GM13977 (cell line): ENCODE measurements around the gene DNAJB8.

ENCODE experiments used
- DNase-seq: peaks from one replicate; pipeline ENCODE4 v3.0.0; 2012; ENCODE audit warnings: low spot score
- in situ Hi-C: fragments of 300-500 bp; cut with MboI; formaldehyde crosslinking; loops from one replicate; pipeline ENCODE4 v1.12.0; 2022; ENCODE audit warnings: low sequenced_read_pairs, low pct_unique_long_range_greater_than_20kb, mixed read lengths, inconsistent platforms; ENCODE audit not compliant: unreplicated experiment
- TF ChIP-seq, protein P1 (sequence below): IDR thresholded peaks from 2 replicates; pipeline ENCODE4 v1.5.1; 2012; ENCODE audit warnings: mild to moderate bottlenecking, control low read depth; ENCODE audit not compliant: insufficient read depth; ENCODE audit errors: extremely low read depth, missing control alignments

DNAJB8 gene

GRCh38 chr3:128481438-128481942, 14.8 kb upstream of the DNAJB8 start:
- in situ Hi-C loops = loop anchor here (25.0 kb wide), 1 partner anchor 394 kb away; no protein-coding TSS in a partner anchor
- TF ChIP-seq, protein P1, sequence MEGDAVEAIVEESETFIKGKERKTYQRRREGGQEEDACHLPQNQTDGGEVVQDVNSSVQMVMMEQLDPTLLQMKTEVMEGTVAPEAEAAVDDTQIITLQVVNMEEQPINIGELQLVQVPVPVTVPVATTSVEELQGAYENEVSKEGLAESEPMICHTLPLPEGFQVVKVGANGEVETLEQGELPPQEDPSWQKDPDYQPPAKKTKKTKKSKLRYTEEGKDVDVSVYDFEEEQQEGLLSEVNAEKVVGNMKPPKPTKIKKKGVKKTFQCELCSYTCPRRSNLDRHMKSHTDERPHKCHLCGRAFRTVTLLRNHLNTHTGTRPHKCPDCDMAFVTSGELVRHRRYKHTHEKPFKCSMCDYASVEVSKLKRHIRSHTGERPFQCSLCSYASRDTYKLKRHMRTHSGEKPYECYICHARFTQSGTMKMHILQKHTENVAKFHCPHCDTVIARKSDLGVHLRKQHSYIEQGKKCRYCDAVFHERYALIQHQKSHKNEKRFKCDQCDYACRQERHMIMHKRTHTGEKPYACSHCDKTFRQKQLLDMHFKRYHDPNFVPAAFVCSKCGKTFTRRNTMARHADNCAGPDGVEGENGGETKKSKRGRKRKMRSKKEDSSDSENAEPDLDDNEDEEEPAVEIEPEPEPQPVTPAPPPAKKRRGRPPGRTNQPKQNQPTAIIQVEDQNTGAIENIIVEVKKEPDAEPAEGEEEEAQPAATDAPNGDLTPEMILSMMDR = no peak
- no peak for DNase-seq

- in situ Hi-C loops = loop anchor here (25.0 kb wide), 1 partner anchor 394 kb away; no protein-coding TSS in a partner anchor
- TF ChIP-seq, protein P1 = no peak
- DNase-seq = no peak
Measured at GRCh38 chr3:128480717-128481437, 14.2 kb upstream of the DNAJB8 start.

DNA sequence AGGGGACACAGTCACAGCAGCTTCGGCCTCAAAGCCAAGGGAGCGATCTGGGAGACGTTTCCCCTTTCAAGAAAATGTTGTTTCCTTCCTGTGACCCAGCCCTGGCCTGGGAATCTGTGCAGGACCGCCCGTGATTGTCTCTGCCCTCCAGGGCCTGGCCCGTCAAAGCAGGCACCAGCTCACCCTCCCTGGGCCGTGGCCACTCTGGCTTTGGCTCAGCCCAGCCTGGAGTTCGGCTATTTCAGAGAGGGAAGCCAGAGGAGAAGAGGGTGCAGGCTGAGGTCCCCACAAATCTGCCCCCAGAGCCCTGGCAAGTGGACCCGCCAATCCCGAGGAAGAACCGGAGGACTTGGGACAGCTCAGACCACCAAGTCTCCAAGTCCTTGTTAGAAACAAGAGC, 13.6 kb upstream of the DNAJB8 start:
- in situ Hi-C loops = loop anchor here (25.0 kb wide), 1 partner anchor 393 kb away; no protein-coding TSS in a partner anchor
- TF ChIP-seq, protein P1 = no peak
- no peak for DNase-seq

GRCh38 chr3:128479558-128480086, 12.9 kb upstream of the DNAJB8 start:
- in situ Hi-C loops = loop anchor here (25.0 kb wide), 1 partner anchor 392 kb away; no protein-coding TSS in a partner anchor
- no peak for DNase-seq
- TF ChIP-seq, protein P1 = no peak

- in situ Hi-C loops = loop anchor here (25.0 kb wide), 1 partner anchor 392 kb away; no protein-coding TSS in a partner anchor
- DNase-seq = no peak
- TF ChIP-seq, protein P1 = no peak
Measured at GRCh38 chr3:128478576-128479506, 12.2 kb upstream of the DNAJB8 start.

GRCh38 chr3:128476659-128477058, 10.0 kb upstream of the DNAJB8 start:
- in situ Hi-C loops = loop anchor here (25.0 kb wide), 1 partner anchor 389 kb away; no protein-coding TSS in a partner anchor
- no peak for DNase-seq
- TF ChIP-seq, protein P1 = no peak
